HL-60 (cell line): ENCODE data around the gene MTHFD1L.

Experiments used
- CTCF ChIP-seq: IDR thresholded peaks from one replicate; pipeline ENCODE4 v1.5.1; 2011; ENCODE audit warnings: low read length, control low read depth, inconsistent platforms; ENCODE audit not compliant: insufficient read depth
- POLR2AphosphoS5 ChIP-seq: IDR thresholded peaks from 2 replicates; pipeline ENCODE4 v1.6.1; 2012; ENCODE audit warnings: low read depth
- REST ChIP-seq: IDR thresholded peaks from 2 replicates; pipeline ENCODE4 v1.6.1; 2012; ENCODE audit warnings: low read depth; ENCODE audit not compliant: insufficient replicate concordance

- TF ChIP-seq REST (no peak), POLR2AphosphoS5 (no peak), CTCF (no peak)
Measured at GRCh38 chr6:151078655-151079054, 213.2 kb downstream of the MTHFD1L start.
